ENCODE measurements around the gene MAP3K20. TPM values are rescaled to one million over a fixed set of nuclear protein-coding genes. Genes with fewer than 3 reads are reported as not detected.
A peak's percentile ranks its signal among the peaks of the same experiment; 100 is the strongest.
"Not testable (repeated sequence)": the region's sequence is repeated elsewhere in the genome, so short reads cannot be mapped to it uniquely, and the experiment has no call there.

Gene MAP3K20
- total RNA-seq, 1 experiment from 2014 or later, result 32.3 TPM

- no peak for DNase-seq (ENCODE audit: low read depth)
These were observed 155.8 kb downstream of the MAP3K20 start for GRCh38 chr2:173231465-173231864.

DNA sequence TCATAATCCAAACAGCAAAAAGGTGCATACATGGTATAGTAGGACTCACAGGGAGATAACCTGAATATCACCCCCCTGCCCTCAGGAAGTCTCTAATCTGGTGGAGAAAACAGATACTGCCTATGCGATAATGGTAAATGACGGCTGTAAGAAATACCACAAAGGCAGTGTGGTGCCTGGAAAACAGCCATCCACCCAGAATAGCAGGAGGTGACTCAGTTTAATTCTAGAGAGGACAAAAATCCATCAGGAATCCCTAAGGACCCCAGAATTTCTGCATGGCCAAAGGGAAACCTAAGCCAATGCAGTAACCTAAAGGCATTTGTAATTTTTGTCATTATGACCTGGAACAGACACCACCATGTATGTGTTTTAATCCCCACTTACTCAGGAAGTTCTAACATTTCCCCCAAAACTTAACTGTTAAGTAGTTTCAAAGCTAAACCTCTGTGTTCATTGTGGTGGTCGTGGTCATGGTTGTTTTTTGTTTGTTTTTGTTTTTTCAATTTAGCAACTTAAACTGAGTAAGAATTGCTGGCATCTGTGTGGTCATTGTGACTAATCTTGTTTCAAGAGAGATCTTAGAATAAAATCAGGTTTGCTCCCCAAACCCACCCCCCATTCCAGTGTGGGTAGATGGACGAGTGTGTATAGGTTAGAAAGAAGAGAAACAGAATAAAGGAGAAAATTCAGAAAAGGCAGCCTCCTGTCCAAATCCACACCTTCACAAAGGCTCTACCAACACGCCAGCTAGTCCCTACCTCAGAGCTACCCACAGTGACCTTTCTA, 157.5 kb downstream of the MAP3K20 start:
- DNase-seq (ENCODE audit: low read depth), result peak; percentile 60

GRCh38 chr2:173235947-173236803, 160.5 kb downstream of the MAP3K20 start:
- no peak for DNase-seq (ENCODE audit: low read depth)

DNA sequence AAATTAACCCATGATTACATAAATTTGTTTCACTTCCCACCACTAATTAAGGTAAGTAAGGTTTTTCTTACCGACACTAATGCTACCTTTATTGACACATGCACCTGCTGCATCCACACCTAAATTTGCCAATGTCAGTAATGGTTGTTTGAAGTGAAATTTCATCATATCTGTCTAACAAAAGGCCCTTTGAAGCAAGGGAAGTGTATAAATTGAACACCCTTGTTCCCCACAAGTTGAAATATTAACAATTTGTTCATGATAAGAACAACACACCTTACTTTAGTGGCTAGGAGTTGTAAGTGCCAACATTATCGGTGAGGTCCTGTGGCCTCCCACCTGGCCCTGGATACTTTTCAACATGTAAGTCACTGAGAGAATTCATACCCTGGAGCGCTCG, 162.7 kb downstream of the MAP3K20 start:
- DNase-seq (ENCODE audit: low read depth), result no peak

DNA sequence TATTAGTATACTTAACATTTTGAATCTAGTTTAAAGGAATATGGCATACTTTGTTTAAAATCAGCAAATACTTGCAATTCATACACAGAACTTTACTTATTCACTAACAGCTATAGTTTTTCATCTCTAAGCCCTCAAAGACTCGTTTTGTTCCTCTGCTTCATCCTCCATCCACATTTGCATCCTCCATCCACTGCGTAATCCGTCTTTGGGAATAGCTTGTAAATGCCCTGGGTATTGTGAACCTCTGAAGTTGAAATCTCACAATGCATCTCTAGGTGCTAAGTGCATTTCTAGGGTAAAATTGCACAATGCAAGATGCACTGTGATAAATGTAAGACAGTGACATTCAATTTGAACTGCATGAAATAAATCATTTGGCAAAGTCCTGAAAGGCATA, 163.2 kb downstream of the MAP3K20 start:
- no peak for DNase-seq (ENCODE audit: low read depth)

- DNase-seq (ENCODE audit: low read depth), result no peak
These were observed 164.0 kb downstream of the MAP3K20 start for GRCh38 chr2:173239644-173240043.

- no peak for DNase-seq (ENCODE audit: low read depth)
These were observed 164.4 kb downstream of the MAP3K20 start for GRCh38 chr2:173240083-173240482.

DNA sequence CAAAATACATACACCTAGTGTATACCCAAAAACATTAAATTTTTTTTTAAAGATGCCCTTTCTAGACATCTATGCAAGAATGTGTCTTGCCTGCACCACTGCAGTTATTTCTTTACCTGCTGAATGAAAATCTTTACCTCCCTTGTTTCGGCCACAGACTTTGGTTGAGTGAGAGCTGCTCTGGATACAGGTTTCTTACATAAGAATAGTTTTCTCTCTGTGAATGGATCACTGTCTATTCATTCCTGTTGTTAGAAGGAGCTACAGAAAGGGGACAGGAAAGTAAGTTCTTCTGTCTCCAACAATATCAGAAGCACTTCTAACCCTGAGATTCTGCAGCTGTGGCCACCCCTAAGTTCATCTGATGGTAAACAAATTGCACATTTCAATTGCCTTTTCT, 166.0 kb downstream of the MAP3K20 start:
- no peak for DNase-seq (ENCODE audit: low read depth)

- DNase-seq (ENCODE audit: low read depth), result no peak
These were observed 171.5 kb downstream of the MAP3K20 start for GRCh38 chr2:173247156-173247555.

GRCh38 chr2:173248381-173248780, 172.7 kb downstream of the MAP3K20 start:
- DNase-seq (ENCODE audit: low read depth), result no peak

- DNase-seq (ENCODE audit: low read depth), result peak; percentile 8
These were observed 174.3 kb downstream of the MAP3K20 start for GRCh38 chr2:173249661-173250641.

- no peak for DNase-seq (ENCODE audit: low read depth)
These were observed 175.6 kb downstream of the MAP3K20 start for GRCh38 chr2:173251225-173251624.

DNA sequence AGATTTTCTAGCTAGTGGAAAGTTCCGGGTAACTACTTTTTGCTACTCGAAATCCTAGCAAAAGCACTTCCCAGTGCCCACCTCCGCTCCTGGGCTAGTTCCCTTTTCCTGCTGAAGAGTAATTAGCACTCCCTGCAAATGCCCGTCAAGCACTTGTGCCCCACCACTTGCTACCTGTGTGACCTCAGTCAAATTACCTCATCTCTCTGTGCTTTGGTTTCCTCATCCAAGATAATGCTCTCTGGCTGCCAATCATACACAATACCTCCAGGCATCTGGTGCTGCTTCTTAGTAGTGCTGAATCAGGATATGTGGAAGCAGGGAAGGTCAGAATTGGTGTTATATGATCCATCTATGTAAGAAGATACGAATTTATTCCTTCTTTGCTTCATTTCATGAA, 176.9 kb downstream of the MAP3K20 start:
- DNase-seq (ENCODE audit: low read depth), result no peak

DNA sequence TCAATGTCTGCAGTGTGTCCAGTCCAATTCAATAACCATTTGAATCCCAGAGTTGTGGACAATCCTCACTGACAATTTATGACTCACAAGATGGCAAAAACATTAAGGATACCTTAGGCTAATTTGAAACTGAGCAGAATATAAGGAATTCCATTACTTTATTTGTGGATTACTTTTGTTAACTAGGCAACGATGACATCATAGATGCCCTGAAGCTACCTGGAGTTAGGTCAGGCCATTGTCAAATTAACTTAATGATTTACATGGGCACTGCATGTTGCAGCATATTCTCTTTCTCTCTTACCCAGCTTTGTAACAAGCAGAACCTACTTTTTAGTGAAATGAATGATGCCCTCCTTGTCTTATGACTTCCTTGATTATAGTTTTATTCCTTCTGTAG, 179.0 kb downstream of the MAP3K20 start:
- no peak for DNase-seq (ENCODE audit: low read depth)

- DNase-seq (ENCODE audit: low read depth), result no peak
These were observed 183.1 kb downstream of the MAP3K20 start for GRCh38 chr2:173258701-173259100.

DNA sequence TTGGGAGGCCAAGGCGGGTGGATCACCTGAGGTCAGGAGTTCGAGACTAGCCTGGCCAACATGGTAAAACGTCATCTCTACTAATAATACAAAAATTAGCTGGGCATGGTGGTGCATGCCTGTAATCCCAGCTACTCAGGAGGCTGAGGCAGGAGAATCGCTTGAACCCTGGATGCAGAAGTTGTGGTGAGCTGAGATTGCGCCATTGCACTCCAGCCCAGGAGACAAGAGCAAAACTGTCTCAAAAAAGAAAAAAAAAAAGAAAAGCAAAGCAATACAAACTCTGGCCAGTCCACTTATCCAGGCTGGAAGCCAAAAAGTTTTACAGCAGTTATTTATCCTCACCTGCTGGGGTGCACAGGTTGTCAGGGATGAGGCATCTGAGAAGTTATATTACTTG, 186.7 kb downstream of the MAP3K20 start:
- not testable (repeated sequence) for DNase-seq (ENCODE audit: low read depth)

DNA sequence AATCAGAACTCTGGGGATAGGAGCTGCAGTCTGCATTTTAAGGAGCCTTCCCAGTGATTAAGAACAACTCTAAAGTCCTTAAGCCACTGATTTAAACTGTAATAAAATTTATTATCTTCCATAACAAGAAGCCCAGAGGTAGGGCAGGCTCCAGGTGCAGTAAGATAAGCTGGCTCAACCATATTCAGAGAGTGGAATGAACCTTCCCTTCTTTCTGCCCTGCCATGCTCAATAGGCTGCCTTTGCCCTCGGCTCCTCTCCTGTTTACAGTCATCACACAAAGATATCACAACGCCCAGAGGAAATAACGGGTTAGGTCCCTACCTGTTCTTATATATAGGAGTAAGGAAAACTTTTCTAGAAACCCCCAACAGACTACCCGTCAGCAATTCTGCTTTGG, 188.5 kb downstream of the MAP3K20 start:
- DNase-seq (ENCODE audit: low read depth), result no peak

- no peak for DNase-seq (ENCODE audit: low read depth)
These were observed 189.1 kb downstream of the MAP3K20 start for GRCh38 chr2:173264603-173265366.

DNA sequence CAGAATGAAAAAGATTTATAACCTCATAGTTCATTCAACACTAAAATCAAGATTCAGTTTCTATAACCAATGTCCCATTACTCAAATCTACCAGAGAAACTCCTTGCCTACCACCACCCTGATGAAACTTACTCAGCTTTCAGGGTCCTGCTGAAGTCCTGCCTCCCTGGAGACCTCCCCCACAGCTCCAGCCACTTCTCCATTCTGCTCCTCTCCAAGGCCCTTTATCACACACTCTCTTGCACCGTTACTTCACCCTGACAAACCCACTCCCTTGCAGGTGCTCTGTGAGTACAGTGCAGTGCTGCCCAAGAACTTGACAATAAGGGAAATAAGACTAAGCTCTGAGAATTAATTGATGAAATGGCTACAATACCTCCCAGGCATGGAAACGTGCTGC, 195.5 kb downstream of the MAP3K20 start:
- DNase-seq (ENCODE audit: low read depth), result no peak

GRCh38 chr2:173271825-173272224, 196.2 kb downstream of the MAP3K20 start:
- peak; percentile 9 for DNase-seq (ENCODE audit: low read depth)

DNA sequence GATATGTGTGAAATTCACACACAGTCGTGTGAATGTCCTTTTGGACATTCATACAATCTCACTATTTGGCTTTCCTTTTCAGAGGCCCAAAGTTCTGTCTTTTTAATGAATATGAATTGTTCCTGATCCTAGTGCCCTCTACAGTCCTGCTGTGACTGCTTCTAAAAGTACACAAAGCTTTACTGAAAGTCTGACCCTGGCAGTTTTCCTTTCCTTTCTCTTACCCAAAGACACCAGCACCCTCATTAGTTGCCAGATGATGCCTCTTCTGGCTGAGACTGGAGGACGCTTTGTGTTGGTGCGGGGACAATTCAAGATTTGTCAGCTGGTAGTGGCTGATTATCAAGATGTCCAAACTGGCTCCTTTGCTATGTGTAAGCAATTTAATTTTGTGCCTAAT, 197.2 kb downstream of the MAP3K20 start:
- DNase-seq (ENCODE audit: low read depth), result peak; percentile 4
